KOPT-K1 (cell line): ENCODE measurements around the gene LRRC8B.

Source experiments
- H3K27ac ChIP-seq: fragments of 200-600 bp; sonication (generic); 2 replicates; pipeline ENCODE4 v1.5.1; 2016; ENCODE audit warnings: antibody characterized with exemption, mild to moderate bottlenecking, low read depth, low read length; ENCODE audit not compliant: poor library complexity, severe bottlenecking
- H3K36me3 ChIP-seq: fragments of 200-600 bp; sonication (generic); 2 replicates; pipeline ENCODE4 v1.5.1; 2017; ENCODE audit warnings: antibody characterized with exemption, mild to moderate bottlenecking, low read length, moderate library complexity; ENCODE audit not compliant: insufficient read depth
- H3K9me3 ChIP-seq: fragments of 200-600 bp; sonication (generic); 2 replicates; pipeline ENCODE4 v1.5.1; 2017; ENCODE audit warnings: antibody characterized with exemption, low read length, mild to moderate bottlenecking; ENCODE audit not compliant: insufficient read depth, poor library complexity, severe bottlenecking

Gene LRRC8B

DNA sequence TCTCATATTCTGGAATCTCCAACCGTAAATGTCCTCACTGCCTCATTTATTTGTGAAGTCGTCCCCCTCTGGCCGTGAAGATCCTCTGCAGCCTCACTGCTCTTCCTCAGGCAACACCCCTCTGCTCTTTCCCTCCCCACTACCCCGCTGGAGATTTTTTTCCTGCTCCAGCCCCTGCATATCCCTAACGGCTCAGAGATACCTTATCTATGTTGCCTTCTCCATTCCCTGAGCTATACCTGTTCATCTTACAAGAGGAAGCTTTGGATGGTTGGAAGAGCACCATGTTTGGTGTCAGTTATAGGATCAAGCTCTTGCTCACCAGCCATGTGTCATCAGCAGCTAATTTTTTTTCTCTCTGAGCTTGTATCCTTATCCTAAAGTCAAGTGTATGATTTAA lies 26.4 kb downstream of the LRRC8B start:
- Histone ChIP-seq H3K36me3 (no peaks in the 10 kb centered on the region), H3K27ac (no peak overlapping the region), H3K9me3 (no peaks in the 10 kb centered on the region)

DNA sequence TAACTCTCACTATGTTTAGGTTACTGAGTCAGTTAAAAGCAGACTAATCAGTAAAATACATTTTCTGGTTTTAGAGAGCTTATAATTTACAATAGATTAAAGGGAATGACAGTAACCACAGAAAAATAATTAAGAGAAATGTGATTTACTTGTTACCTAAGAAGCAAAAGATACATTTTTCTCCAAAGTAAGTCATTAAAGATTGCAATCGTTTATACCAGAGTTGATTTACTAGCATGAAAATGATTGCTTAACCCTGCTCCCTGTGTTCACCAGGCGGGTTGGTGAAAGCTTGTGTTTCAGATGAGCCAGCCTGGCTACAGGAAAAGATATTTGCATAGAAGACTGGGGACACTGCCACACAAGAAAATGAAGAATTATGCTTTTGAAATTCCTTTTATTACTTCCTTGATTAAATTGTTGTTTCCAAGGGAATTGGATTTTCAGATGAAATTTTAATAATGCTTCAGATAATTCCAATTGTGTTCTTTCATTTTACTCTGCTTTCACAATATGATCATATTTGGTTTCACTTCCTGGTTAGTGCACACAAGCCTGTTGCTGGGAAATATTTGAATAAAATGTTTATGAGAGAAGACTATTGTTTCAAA lies 27.9 kb downstream of the LRRC8B start:
- Histone ChIP-seq H3K27ac (peak overlapping the region; percentile 36), H3K9me3 (no peaks in the 10 kb centered on the region), H3K36me3 (no peaks in the 10 kb centered on the region)

DNA sequence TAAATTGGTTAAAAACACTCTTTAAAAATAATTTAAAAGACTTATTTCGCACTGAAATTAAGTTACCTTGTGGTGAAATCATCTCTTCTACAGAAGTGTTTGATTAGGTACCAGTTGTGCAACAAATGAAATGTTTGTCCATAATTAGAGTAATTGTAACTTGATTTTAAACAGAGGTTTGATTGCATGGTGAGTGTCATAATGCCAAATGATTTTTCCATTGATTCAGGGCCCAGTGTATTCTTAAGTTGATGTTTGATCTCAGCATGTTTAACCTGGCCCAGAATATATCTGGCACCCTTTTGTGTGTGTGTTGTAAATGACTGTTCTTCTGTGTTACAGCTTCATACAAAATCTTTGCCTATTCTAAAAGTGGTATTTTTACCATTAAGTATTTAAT lies 28.5 kb downstream of the LRRC8B start:
- Histone ChIP-seq H3K36me3 (no peaks in the 10 kb centered on the region), H3K9me3 (no peaks in the 10 kb centered on the region), H3K27ac (peak overlapping the region; percentile 36)

DNA sequence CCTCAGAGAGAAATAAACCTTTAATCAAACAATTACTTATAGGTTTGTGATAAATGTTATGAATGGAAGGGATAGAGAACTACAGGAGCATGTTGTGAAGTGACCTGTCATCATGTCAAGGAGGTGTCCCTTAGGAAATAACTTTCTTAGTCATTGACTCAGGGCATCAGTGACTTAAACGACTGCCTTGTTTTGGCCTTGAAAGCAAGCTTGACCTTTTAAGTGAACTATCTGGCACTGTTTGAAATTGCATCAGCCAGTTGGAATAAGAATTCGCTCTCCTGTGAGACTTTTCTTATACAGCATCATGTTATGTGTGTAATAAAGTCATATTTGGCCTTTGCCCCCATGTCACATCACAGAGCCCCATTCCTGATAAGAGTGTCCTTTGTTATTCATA lies 30.9 kb downstream of the LRRC8B start:
- Histone ChIP-seq H3K27ac (no peak overlapping the region), H3K9me3 (no peaks in the 10 kb centered on the region), H3K36me3 (no peaks in the 10 kb centered on the region)

DNA sequence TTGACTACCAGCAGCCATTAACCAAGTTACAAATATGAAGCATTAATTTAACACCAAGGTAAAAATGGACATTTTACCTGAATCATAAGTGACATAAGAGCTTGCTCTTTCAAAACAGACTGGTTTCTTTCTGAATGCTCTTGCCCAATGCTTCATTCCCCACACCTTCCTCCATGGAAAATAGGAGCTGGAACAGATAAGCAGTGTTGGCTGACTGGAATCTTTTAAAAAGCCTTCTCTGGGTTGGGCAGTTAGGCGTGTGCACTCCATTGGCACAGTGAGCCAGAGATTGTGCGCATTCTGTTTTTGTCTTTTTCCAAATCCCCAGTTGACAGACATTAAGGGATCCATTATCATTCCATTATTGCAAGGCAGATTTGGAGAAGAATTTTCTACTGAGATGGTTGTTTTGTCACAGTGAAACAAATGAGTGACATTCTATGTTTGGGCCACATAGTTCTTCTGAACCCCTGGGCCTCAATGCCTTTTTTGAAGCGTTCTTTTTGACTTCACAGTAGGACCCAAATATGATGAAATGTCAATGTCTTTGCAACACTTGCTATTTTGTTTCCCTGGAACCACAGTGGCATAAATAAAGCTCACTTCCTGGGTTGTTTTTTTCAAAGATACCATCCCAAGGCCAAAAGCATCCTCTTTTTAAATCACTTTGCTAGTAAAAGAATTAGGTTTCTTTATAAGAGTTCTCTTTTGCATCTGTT lies 32.3 kb downstream of the LRRC8B start:
- Histone ChIP-seq H3K9me3 (no peaks in the 10 kb centered on the region), H3K27ac (no peak overlapping the region), H3K36me3 (no peaks in the 10 kb centered on the region)

DNA sequence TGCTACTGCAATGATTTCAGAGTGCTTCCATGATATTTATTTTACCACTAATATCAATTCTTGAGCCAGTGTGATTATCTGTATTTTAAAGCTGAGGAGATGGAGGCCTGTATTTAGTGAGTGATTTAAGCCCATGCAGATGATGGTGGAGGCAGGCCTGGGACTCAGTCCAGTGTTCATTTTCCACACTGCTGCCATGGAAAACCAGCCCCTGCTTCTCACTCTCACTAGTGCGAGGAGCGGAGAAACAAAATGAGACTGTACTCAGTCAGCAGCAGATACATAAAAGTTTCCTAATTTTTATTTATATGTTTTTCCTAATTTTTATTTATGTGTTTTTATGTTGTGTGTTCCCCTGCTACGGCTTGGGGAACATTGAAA lies 32.8 kb downstream of the LRRC8B start:
- Histone ChIP-seq H3K27ac (no peak overlapping the region), H3K9me3 (no peaks in the 10 kb centered on the region), H3K36me3 (no peaks in the 10 kb centered on the region)

DNA sequence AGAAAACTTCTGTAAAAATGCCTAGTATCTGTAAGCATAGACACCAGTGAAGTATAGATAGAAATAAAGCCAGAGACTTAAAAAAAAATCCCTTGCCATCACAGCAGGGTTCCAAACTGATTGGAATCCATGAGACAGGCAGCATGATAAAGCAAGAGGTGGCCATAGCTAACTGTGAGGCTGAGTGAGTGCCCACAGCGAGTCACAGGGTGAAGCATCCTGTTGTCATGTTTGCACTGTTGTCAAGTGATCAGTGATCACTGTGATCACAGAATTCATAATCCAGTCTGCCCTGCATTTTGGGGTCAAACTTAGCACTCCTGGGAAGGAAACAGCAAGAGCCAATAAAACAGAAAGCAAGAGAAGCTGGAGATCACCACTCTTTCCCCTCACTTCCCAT lies 33.3 kb downstream of the LRRC8B start:
- no peak overlapping the region for H3K27ac ChIP-seq
- no peaks in the 10 kb centered on the region for H3K9me3 ChIP-seq
- no peaks in the 10 kb centered on the region for H3K36me3 ChIP-seq

DNA sequence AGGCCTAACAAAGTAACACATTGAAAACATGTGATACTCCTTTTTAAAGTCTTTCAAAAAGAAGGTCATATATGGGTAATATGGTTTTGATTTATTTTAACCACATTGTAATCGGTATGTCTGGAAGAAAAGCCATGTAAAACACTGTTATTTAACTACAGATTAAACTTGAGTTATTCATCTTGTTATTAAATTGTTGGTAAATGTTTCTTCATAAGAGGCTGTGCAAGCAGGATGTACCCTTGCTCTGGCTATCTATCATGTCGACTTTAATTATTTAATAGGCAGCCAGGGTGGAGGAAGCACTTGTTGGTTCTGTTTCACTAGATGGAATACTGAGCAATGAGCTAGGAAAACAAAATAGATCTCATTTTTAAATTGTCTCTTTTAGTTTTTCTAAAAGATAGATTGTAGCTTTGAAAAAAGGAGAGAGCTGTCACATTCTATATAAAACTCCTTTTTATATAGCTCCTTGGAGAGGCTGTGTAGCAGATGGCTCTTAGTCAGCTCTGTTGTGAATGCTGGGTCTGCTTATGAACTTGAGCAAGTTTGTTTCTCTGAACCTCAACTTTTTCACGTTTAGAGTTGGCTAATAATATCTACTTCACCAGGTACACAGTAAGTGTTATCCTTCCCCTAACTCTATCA lies 39.5 kb downstream of the LRRC8B start:
- Histone ChIP-seq H3K27ac (no peak overlapping the region), H3K36me3 (no peaks in the 10 kb centered on the region), H3K9me3 (no peaks in the 10 kb centered on the region)

DNA sequence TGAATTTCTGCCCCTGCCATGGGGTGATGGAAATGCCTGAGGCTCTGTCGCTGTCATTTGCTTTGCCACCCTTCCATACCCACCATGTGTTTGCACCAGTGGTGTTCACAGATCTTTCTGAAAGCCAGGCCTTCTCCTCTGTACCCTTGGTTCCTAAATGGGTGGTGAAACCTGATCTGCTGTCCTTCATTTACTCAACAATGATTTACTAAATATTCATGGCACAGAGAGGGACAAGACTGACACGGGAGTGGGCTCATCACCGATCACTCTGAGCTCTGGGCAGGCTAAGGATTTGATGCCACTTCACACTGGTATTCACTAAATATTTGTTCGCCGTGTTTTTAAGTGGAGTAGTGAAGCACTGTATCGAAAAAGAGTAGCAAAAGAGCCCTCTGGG lies 40.9 kb downstream of the LRRC8B start:
- H3K27ac ChIP-seq: no peak overlapping the region
- no peaks in the 10 kb centered on the region for H3K36me3 ChIP-seq
- no peaks in the 10 kb centered on the region for H3K9me3 ChIP-seq

DNA sequence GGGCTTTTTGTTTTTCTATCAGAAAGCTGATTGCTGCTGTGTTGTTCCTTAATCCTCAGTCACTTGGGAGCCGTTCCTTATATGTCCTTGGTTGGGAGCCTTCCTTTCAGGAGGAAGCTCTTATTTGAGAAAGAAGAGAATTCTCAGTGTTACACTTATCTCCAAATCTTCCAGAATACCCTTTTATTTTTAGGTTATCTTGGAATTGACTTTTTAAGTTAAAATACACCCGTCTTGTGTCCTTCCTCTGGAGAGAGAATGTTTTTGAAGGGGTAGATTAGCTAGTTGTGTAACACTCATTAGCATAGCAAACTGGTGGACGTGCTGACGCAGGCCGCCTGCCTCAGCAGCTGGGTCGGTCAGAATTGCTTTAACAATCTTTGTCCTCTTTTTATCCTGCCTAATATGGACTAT lies 42.1 kb downstream of the LRRC8B start:
- no peaks in the 10 kb centered on the region for H3K36me3 ChIP-seq
- H3K9me3 ChIP-seq: peaks cover 6% of the 10 kb centered on the region
- no peak overlapping the region for H3K27ac ChIP-seq

DNA sequence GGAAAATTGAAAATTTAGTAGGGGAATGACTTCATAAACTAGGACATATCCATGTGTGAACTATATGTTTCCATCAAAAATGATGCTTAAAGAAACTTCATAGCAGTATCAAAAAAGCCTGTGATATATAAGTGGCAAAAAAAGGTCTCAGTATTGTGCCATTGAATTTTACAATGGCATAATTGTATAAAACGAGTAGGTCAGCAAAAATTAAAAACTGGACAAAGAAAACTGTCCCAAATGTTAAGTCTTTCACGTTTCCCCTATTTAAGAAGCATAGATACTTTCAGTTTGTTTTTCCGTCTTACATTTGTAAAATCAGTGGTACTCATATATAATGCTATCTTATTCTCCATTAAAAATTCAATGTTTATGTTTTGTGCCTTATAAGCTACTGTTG lies 43.2 kb downstream of the LRRC8B start:
- H3K27ac ChIP-seq: no peak overlapping the region
- H3K36me3 ChIP-seq: no peaks in the 10 kb centered on the region
- H3K9me3 ChIP-seq: peaks cover 6% of the 10 kb centered on the region

DNA sequence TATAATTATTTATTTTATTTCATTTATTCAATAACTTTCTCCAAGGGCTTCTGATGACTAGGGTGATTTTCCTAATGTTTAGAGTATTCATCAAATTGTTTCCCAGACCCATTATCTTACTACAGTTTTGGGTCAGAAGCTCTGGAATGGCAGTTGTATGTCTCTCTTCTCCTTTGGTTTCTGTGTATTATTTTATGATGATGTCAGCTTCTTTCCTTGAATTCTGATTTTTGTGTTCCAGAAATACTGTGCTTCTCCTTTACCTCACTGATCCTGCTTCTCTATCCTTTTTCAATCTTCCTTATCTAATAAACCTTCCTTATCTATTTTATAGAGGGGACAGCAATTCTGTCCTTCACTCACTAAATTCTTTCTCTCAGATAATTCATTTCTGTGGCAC lies 48.8 kb downstream of the LRRC8B start:
- Histone ChIP-seq H3K9me3 (peaks cover 6% of the 10 kb centered on the region), H3K27ac (no peak overlapping the region), H3K36me3 (no peaks in the 10 kb centered on the region)

DNA sequence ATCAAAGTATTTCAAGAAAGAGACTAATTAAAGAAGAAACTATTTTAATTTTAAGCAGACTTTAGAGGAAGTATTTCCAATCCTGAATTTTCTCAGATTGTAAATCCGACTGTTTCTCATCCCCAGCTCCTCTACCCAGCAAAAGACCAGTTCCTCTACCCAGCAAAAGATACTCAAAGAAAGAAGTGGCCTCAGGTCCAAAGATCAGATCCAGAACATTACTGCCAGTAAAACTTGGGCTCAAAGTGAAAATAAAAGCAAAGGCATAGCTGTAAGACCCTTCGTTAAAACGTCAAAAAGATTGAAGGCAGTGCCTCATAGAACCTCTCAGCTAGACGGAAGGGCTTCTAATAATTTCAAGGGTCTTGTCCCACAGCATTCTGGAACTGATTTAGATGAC lies 50.0 kb downstream of the LRRC8B start:
- no peaks in the 10 kb centered on the region for H3K36me3 ChIP-seq
- peaks cover 6% of the 10 kb centered on the region for H3K9me3 ChIP-seq
- H3K27ac ChIP-seq: no peak overlapping the region

DNA sequence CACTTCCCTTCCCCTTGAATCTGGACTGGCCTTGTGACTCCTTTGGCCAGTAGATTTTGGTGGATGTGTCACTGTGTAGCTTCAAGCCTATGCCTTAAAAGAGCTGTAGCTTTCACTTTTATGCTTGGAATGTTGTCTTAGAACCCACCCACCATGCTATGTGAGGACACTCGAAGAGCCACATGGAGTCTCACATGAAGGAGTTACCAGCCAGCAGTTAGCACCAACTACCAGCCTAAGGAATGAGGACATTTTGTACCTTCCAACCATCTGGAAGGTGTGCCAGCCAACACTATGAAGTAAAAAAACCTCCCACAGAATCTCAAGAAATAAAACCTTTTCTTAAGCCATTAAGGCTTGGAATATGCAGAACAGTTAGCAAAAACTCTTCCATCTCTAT lies 50.6 kb downstream of the LRRC8B start:
- Histone ChIP-seq H3K9me3 (peaks cover 6% of the 10 kb centered on the region), H3K27ac (no peak overlapping the region), H3K36me3 (no peaks in the 10 kb centered on the region)

DNA sequence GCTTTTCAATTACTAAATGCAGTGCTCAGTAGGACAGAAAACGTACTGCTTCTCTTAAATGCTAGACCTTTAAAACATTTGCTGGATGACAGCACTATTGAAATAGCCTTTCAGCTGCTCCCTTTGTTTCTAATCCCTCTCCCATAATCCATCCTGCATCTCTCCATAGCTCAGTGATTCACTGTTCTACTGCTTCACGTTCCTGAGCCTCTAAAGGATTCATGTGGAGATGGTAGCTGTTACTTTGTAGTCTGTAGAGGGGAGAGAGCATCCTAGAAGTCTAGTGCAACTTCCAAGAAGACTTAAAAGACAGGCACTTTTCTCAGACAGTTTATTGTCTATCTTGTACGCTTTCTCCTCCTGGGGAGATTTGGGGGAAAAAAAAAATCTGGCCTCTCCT lies 51.4 kb downstream of the LRRC8B start:
- Histone ChIP-seq H3K9me3 (peaks cover 2% of the 10 kb centered on the region), H3K36me3 (no peaks in the 10 kb centered on the region), H3K27ac (no peak overlapping the region)

DNA sequence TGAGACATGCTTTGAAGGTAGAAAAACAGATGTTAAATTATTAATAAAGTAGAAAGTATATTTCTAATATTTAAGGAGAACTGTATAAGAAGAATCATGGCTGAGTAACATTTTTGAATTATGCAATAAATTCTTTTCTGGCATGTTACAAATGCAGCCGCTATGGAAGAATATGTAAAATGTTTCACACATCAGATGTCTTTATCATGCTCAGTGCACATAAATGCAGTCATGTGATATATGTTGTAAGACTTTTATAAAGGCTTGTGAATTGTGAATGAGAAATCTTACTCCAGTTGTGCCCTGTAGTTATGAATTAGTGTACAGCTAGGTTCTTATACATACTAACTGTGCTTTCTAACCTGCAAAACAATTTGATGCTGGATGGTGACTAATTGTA lies 53.5 kb downstream of the LRRC8B start:
- Histone ChIP-seq H3K9me3 (no peaks in the 10 kb centered on the region), H3K36me3 (no peaks in the 10 kb centered on the region), H3K27ac (no peak overlapping the region)
